Stromal cell of bone marrow (primary cell): ENCODE measurements around the gene PLA2G4B.
A peak's percentile ranks its signal among the peaks of the same experiment; 100 is the strongest.

Source experiments
- DNase-seq: peaks from one replicate; pipeline ENCODE4 v3.0.0-alpha.2; 2012; ENCODE audit warnings: low read depth

PLA2G4B gene

GRCh38 chr15:41869770-41870688, 31.4 kb downstream of the PLA2G4B start:
- no peak for DNase-seq

DNA sequence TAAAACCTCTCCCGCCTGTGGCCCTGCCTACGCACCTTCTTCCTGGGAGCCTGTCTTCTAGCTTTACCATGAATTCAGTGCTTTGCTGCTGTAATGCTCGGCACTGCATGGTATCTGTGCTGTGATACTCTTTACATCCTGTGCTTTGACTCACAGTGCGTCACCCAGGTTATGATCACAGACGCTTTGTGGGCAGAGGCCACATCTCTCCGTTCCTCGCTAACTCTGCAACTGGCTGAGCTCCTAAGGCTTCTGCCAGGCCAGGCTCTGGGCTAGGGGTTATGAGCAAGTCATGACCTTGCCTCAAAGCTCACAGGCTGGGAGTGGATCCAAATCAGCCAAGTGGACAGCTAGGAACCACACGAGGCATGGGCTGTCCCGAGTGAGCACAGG, 32.0 kb downstream of the PLA2G4B start:
- DNase-seq, result peak; percentile 2

- no peak for DNase-seq
These were observed 32.7 kb downstream of the PLA2G4B start for GRCh38 chr15:41871175-41871905.

- DNase-seq, result no peak
These were observed 33.6 kb downstream of the PLA2G4B start for GRCh38 chr15:41872166-41872747.

DNA sequence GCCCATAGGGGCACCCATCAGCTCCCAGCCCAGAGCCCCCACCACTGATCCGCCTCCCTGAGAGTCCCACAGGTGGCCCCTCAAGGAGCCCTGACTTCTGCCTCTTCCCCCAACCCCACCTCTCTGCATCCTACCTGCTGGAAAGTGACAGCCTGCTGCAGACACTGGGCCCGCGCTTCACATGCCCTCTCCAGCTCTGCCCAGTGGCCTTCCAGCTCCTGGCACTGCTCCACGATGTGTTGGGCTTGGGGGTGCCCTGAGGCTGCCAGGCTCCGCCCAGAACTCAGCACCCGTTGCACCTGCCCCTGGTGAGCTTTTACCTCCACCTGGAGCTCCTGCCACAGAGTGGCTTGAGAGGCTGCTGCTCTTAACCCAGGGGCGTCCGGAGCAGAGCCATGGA, 35.1 kb downstream of the PLA2G4B start:
- DNase-seq, result no peak

GRCh38 chr15:41874736-41875135, 36.1 kb downstream of the PLA2G4B start:
- DNase-seq, result no peak

DNA sequence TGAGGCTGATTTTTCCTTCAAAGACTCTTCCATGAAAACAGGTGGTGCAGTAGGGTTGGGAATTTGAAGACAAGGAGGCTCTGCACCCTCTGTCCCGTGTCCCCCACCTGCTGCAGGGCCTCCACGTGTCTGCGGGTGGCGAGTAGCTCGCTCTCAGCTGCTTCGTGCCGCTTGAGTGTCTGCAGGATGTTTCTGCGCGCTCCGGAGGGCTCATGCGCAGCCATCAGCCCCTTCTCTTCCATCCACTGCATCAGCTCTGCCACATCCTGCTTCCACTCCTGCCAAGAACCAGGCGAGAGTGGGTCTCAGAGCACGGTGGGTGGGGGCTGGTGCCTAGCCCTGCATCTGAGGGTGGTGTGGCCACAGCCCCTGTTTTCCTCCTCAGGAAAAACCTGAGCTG, 37.4 kb downstream of the PLA2G4B start:
- no peak for DNase-seq

DNA sequence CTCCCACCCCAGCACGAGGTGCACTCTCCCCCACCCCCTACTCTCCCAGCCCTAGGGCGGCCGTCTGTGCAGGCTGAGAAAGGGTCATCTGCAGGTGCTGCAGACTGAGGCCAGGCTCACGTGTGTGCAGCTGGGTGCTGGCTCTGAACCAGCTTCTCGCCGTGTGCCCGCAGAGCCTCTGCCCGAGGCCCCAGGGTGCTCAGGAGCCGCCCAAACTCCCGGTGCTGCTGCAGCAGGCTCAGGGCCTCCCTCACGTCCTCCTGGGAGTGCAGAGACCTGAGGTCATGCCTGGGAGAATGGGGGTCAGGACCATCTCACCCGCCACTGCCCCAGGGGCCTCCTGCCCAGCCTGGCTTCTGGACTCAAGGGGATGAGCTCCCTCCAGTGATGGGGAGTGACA, 38.0 kb downstream of the PLA2G4B start:
- no peak for DNase-seq

GRCh38 chr15:41877631-41878354, 39.1 kb downstream of the PLA2G4B start:
- DNase-seq, result no peak

DNA sequence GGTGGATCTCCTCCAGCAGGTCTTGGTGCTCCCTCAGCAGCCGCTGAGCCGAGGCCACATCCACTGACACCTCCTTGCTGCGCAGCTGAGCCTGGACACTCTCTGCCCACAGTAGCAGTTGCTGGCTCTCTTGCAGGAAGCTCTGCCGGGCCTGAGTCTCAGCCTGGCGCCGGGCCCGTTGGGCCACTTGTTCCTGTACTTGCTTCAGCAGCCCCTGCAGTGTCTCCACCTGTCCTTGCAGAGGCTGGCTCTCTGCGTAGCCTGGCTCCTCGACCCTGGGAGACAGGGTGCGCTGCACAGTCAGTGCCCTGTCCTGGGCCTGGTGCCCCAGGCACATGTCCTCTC, 39.7 kb downstream of the PLA2G4B start:
- no peak for DNase-seq

- DNase-seq, result no peak
These were observed 40.7 kb downstream of the PLA2G4B start for GRCh38 chr15:41879321-41879845.

GRCh38 chr15:41880156-41880877, 41.7 kb downstream of the PLA2G4B start:
- no peak for DNase-seq

GRCh38 chr15:41881086-41881485, 42.4 kb downstream of the PLA2G4B start:
- no peak for DNase-seq

GRCh38 chr15:41881550-41881919, 42.9 kb downstream of the PLA2G4B start:
- DNase-seq, result no peak

DNA sequence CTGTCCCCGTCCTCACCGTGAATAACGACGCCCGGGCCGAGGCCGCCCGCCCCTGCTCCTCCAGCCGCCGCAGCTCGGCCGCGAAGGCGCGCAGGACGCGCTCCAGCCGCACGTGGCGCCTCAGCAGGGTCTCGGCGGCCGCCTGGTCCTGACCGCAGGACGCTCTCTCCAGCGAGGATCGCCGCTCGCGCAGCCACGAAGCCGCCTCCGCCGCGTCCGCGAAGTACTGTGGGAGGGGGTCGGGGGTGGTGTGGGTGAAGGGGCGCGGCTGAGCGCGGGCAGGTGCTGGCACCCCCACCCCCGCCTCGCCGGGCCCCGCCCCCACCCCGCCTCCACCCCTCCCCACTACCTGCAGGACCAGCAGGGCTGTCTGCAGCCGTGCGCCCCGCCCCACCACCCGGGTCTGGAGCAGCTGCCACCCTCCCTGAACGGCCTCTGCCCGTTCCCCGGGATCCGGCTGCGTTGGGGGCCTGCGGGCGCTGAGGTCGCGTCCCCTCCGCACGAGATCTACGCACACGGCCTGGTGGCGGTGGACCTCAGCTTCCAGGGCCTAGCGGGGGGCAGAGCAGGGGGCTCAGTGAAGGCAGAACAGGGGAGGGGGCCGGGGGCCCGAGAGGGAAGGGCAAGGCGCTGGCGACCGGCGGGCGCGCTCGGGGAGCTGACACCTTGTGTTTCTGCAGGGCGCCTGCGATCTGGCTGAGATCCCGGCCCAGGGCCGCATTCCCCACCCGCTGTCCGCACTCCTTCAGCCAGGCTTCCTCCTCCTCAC, 43.5 kb downstream of the PLA2G4B start:
- DNase-seq, result no peak

DNA sequence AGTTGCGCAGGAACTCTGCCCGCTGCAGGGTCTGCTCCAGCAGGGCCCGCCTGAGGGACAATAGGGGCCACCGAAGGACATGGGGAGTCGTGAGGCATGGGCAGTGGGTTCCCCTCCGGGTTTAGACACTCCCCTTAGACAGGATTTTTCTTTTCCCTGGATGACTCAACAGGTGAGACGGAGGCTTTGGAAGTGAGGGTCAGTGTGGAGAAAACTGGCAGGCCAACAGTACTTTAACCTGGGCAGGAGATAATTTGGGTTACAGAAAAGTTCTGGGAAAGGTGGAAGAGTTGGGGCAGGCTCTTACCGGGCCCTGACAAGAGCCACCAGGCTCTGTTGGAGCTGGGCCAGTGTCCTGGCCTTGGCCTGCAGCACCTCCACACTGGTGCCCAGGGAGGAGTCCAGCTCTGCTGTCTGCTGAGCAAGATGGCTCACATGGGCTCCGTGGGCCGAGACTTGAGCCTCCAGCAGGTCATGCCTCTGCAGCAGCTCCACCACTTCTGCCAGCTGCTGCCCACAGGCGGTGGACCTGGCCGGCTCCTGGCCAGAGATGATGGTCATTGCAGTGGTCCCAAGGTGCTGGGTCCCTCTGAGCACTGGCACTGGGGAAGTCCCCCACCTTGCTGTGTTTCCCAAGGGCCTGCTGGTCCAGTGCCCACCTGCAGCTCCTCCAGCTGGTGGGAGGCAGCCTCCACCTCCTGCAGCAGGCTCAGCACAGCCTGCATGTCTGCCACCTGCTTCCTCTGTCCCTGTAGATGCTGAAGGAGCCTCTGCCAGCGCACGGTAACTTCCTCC, 44.2 kb downstream of the PLA2G4B start:
- DNase-seq, result no peak

DNA sequence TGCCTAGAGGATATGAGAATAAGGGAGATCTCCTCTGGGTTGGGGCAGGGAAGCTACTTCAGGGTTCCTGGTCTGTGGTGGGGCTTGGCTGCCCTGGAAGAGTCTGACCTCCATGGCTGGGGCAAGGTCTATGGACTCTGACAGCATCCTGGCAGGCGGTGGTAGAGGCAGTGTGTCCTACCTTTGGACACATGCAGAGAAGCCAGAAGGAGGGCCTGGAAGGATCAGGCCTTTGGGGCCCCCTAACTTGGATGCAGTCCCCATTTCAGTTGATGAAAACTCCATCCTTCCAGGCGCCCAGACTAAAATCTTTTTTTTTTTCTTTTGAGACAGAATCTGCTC, 44.8 kb downstream of the PLA2G4B start:
- DNase-seq, result no peak

DNA sequence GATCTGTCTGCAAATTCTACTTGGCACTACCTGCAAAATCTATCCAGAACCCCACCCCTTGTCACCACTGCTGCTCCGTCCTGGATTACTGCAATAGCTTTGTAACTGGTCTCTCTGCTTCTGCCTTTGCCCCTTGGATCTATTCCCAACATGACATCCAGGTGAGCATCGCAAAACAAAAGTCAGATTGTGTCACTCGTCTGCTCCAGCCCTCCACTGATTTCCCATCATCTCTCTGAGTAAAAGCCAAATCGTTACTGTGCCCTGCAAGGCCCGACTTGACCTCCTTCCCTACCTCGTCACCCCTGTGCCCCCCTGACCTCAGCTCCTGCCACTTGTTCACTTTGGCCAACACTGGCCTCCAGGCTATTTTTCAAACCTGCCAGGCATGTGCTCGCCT, 45.8 kb downstream of the PLA2G4B start:
- no peak for DNase-seq

- no peak for DNase-seq
These were observed 46.7 kb downstream of the PLA2G4B start for GRCh38 chr15:41885321-41885720.

- DNase-seq, result no peak
These were observed 47.2 kb downstream of the PLA2G4B start for GRCh38 chr15:41885841-41886240.
